GM23248 (cell line): Measurements from ENCODE around the gene LILRA5.

ENCODE experiments used
- EZH2 ChIP-seq: fragments of 200-600 bp; sonication (generic); IDR thresholded peaks from 2 replicates; pipeline ENCODE4 v1.6.1; 2018; ENCODE audit warnings: antibody characterized with exemption, mild to moderate bottlenecking; ENCODE audit not compliant: insufficient read depth, poor library complexity, severe bottlenecking
- EZH2phosphoT487 ChIP-seq: fragments of 200-600 bp; sonication (generic); IDR thresholded peaks from 2 replicates; pipeline ENCODE4 v1.6.1; 2018; ENCODE audit warnings: antibody characterized with exemption, moderate library complexity, mild to moderate bottlenecking, low read depth; ENCODE audit not compliant: insufficient read depth

DNA sequence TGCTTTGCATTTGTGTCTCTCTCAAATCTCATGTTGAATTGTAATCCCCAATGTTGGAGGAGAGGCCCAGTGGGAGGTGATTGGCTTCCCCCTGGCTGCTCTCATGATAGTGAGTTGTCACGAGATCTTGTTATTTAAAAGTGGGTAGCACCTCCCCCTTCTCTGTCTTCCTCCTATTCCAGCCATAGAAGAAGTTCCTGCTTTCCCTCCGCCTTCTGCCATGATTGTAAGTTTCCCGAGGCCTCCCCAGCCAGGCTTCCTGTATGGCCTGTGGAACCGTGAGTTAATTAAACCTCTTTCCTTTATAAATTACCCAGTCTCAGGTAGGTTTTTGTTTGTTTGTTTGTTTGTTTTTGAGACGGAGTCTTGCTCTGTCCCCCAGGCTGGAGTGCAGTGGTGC lies 22.2 kb upstream of the LILRA5 start:
- TF ChIP-seq EZH2 (no peak), EZH2phosphoT487 (no peak)
